HepG2 (cell line): Measurements from ENCODE around the gene DISP2. TPM values are rescaled to one million over a fixed set of nuclear protein-coding genes. Genes with fewer than 3 reads are reported as not detected.

Experiments used
- AGO2 ChIP-seq: fragments of 200-400 bp; formaldehyde crosslinking; optimal IDR thresholded peaks from 2 replicates; pipeline ENCODE3; 2017; ENCODE audit warnings: mild to moderate bottlenecking, low read depth, low read length, moderate library complexity
- CEBPG ChIP-seq: IDR thresholded peaks from 2 replicates; pipeline ENCODE4 v1.6.1; 2016
- CREB1 ChIP-seq, 2 experiments: fragments of 450-650 bp in 1 of 2; IDR thresholded peaks; 2 replicates each; pipeline ENCODE4 v1.6.1; 2016 to 2017; ENCODE audit warnings: control low read depth in 1 of 2, mild to moderate bottlenecking in 1 of 2, missing compliant biosample characterization in 1 of 2, missing genetic modification characterization in 1 of 2
- ETS1 ChIP-seq: sonication (generic); formaldehyde crosslinking; IDR thresholded peaks from 2 replicates; pipeline ENCODE4 v1.4.0; 2020; ENCODE audit warnings: missing genetic modification reagents
- GLI4 ChIP-seq: sonication (generic); formaldehyde crosslinking; IDR thresholded peaks from 2 replicates; pipeline ENCODE4 v1.5.1; 2020; ENCODE audit warnings: missing genetic modification reagents, mild to moderate bottlenecking, moderate library complexity, borderline replicate concordance
- KAT7 ChIP-seq: IDR thresholded peaks from 2 replicates; pipeline ENCODE4 v1.6.1; 2018; ENCODE audit warnings: borderline replicate concordance, missing compliant biosample characterization
- KAT8 ChIP-seq: IDR thresholded peaks from 2 replicates; pipeline ENCODE4 v1.6.1; 2016; ENCODE audit warnings: missing genetic modification reagents, missing compliant biosample characterization
- KDM3A ChIP-seq: IDR thresholded peaks from 2 replicates; pipeline ENCODE4 v1.6.1; 2018; ENCODE audit warnings: low read depth, missing compliant biosample characterization
- MTA3 ChIP-seq: sonication (generic); formaldehyde crosslinking; IDR thresholded peaks from 2 replicates; pipeline ENCODE4 v1.4.0; 2020; ENCODE audit warnings: missing genetic modification reagents
- PAF1 ChIP-seq: IDR thresholded peaks from 2 replicates; pipeline ENCODE4 v1.6.1; 2016; ENCODE audit warnings: missing genetic modification reagents, missing compliant biosample characterization
- PAX8 ChIP-seq: sonication (generic); formaldehyde crosslinking; IDR thresholded peaks from 2 replicates; pipeline ENCODE4 v1.8.0; 2022; ENCODE audit warnings: mild to moderate bottlenecking, missing genetic modification reagents, borderline replicate concordance
- PHF8 ChIP-seq: sonication (generic); formaldehyde crosslinking; IDR thresholded peaks from 2 replicates; pipeline ENCODE4 v1.5.0; 2020; ENCODE audit warnings: missing genetic modification reagents
- REXO4 ChIP-seq: sonication (generic); formaldehyde crosslinking; IDR thresholded peaks from 2 replicates; pipeline ENCODE4 v1.8.0; 2022; ENCODE audit warnings: missing genetic modification reagents, mild to moderate bottlenecking, borderline replicate concordance
- RFX5 ChIP-seq: IDR thresholded peaks from 2 replicates; pipeline ENCODE4 v1.6.1; 2011; ENCODE audit warnings: low read depth, low read length, improper control_type of control experiment
- RFXAP ChIP-seq: sonication (generic); formaldehyde crosslinking; IDR thresholded peaks from 2 replicates; pipeline ENCODE4 v1.4.0; 2020; ENCODE audit warnings: missing genetic modification reagents, borderline replicate concordance
- TBP ChIP-seq: sonication (generic); formaldehyde crosslinking; IDR thresholded peaks from 2 replicates; pipeline ENCODE4 v1.5.0; 2020; ENCODE audit warnings: missing genetic modification reagents
- TP53 ChIP-seq: sonication (generic); formaldehyde crosslinking; conservative IDR thresholded peaks from 2 replicates; pipeline ENCODE4 v1.4.0; 2020; ENCODE audit warnings: missing genetic modification reagents
- TSC22D2 ChIP-seq: sonication (generic); formaldehyde crosslinking; IDR thresholded peaks from 2 replicates; pipeline ENCODE4 v1.5.1; 2020; ENCODE audit warnings: missing genetic modification reagents, mild to moderate bottlenecking, borderline replicate concordance
- ZBTB7B ChIP-seq: sonication (generic); formaldehyde crosslinking; IDR thresholded peaks from 2 replicates; pipeline ENCODE4 v1.4.0; 2020; ENCODE audit warnings: missing genetic modification reagents
- ZBTB8A ChIP-seq: sonication (generic); formaldehyde crosslinking; IDR thresholded peaks from 2 replicates; pipeline ENCODE4 v1.4.0; 2020; ENCODE audit warnings: mild to moderate bottlenecking, low read depth, missing genetic modification reagents, borderline replicate concordance
- ZFP82 ChIP-seq: sonication (generic); formaldehyde crosslinking; IDR thresholded peaks from 2 replicates; pipeline ENCODE4 v1.5.1; 2020; ENCODE audit warnings: mild to moderate bottlenecking, missing genetic modification reagents, borderline replicate concordance
- ZNF230 ChIP-seq: sonication (generic); formaldehyde crosslinking; IDR thresholded peaks from 2 replicates; pipeline ENCODE4 v1.4.0; 2020; ENCODE audit warnings: mild to moderate bottlenecking, missing genetic modification reagents
- ZNF292 ChIP-seq: sonication (generic); formaldehyde crosslinking; IDR thresholded peaks from 2 replicates; pipeline ENCODE4 v1.8.1; 2022; ENCODE audit warnings: mild to moderate bottlenecking, low read depth, missing genetic modification reagents, borderline replicate concordance
- ZNF335 ChIP-seq: sonication (generic); formaldehyde crosslinking; IDR thresholded peaks from 2 replicates; pipeline ENCODE4 v1.4.0; 2020; ENCODE audit warnings: missing genetic modification reagents
- ZNF350 ChIP-seq: sonication (generic); formaldehyde crosslinking; IDR thresholded peaks from 2 replicates; pipeline ENCODE4 v1.4.0; 2020; ENCODE audit warnings: mild to moderate bottlenecking, low read depth, missing genetic modification reagents, borderline replicate concordance
- ZNF383 ChIP-seq: sonication (generic); formaldehyde crosslinking; IDR thresholded peaks from 2 replicates; pipeline ENCODE4 v1.4.0; 2020; ENCODE audit warnings: missing genetic modification reagents, mild to moderate bottlenecking, borderline replicate concordance
- ZNF576 ChIP-seq: sonication (generic); formaldehyde crosslinking; IDR thresholded peaks from 2 replicates; pipeline ENCODE4 v1.4.0; 2020; ENCODE audit warnings: mild to moderate bottlenecking, missing genetic modification reagents
- ZNF800 ChIP-seq: sonication (generic); formaldehyde crosslinking; IDR thresholded peaks from 2 replicates; pipeline ENCODE4 v1.4.0; 2020; ENCODE audit warnings: missing genetic modification reagents
- polyA plus RNA-seq, 8 experiments: library from polyadenylated mRNA; depleted of rRNA in 3 of 8; stranded (reverse) in 7 of 8; unstranded in 1 of 8; fragments of >200 nt; fragmentation: Illumina TruSeq in 4 of 8; extraction: Trizol in 4 of 8; gene quantifications; 2 replicates each; pipeline versions ENCODE4 v1.2.1 to v1.2.3, GENCODE V29; 2011 to 2016; ENCODE audit warnings: low read depth in 4 of 8, missing spikeins in 1 of 8, mixed read lengths in 1 of 8; ENCODE audit not compliant: insufficient read depth in 1 of 8
- total RNA-seq, 5 experiments: library from RNA; depleted of rRNA; stranded (reverse); fragments of >200 nt; fragmentation: Illumina TruSeq; extraction: Trizol; gene quantifications; 2 replicates each; pipeline ENCODE4 v1.2.3, GENCODE V29; 2016; ENCODE audit warnings: low read depth in 1 of 5

The DISP2 gene
- total and polyA plus RNA-seq, 2 of the 13 experiments (the other 11 are each of a cell fraction or from before 2014, with no cell fraction given): 0.09 to 0.32 TPM

- TF ChIP-seq KAT8: peak; percentile 45
- no peak for TF ChIP-seq ZBTB8A (CRISPR knock-in tag)
- TF ChIP-seq ZNF350: peak; percentile 85
- no peak for TF ChIP-seq ZNF383
- TF ChIP-seq RFX5: peak; percentile 46; the same call in 1 of the 2 replicates
- TF ChIP-seq KAT7 (CRISPR knock-in tag): no peak; the same call in 1 of the 2 replicates
- TF ChIP-seq PAX8: peak; percentile 88; the same call in 1 of the 2 replicates
- TF ChIP-seq TBP (CRISPR knock-in tag): no peak
- TF ChIP-seq ZNF800 (CRISPR knock-in tag): no peak
- TF ChIP-seq GLI4 (CRISPR knock-in tag): no peak
- TF ChIP-seq ZFP82 (CRISPR knock-in tag): peak; percentile 67; the same call in 1 of the 2 replicates
- TF ChIP-seq ZNF335 (CRISPR knock-in tag): peak; percentile 52
- peak; percentile 92 for TF ChIP-seq RFXAP (CRISPR knock-in tag)
- TF ChIP-seq ZNF230 (CRISPR knock-in tag): no peak; the same call in 1 of the 2 replicates
- no peak for TF ChIP-seq MTA3 (CRISPR knock-in tag)
- no peak for TF ChIP-seq ETS1 (CRISPR knock-in tag)
- TF ChIP-seq PHF8 (CRISPR knock-in tag): peak; percentile 99
- no peak for TF ChIP-seq ZNF576 (CRISPR knock-in tag)
- no peak for TF ChIP-seq TP53 (CRISPR knock-in tag)
- TF ChIP-seq REXO4 (CRISPR knock-in tag): no peak
- 0 out of 2 replicates have a peak, but pooled peaks have one; percentile 26 for TF ChIP-seq CREB1 (IDR thresholded peaks at IDR 0.05)
- no peak; the same call in none of the 2 replicates for TF ChIP-seq CREB1 (CRISPR knock-in tag; IDR thresholded peaks at IDR 0.05)
- no peak for TF ChIP-seq PAF1
- TF ChIP-seq ZNF292 (CRISPR knock-in tag): 0 out of 2 replicates have a peak, but pooled peaks have one; percentile 49
- TF ChIP-seq KDM3A (CRISPR knock-in tag): 0 out of 2 replicates have a peak, but pooled peaks have one; percentile 52
- TF ChIP-seq ZBTB7B (CRISPR knock-in tag): no peak
- no peak for TF ChIP-seq CEBPG (CRISPR knock-in tag)
- TF ChIP-seq TSC22D2 (CRISPR knock-in tag): peak; percentile 78; the same call in 1 of the 2 replicates
- peak; percentile 71 for TF ChIP-seq AGO2
These were observed 47.7 kb downstream of the DISP2 start, which contains the start of gene IVD (continued) for GRCh38 chr15:40405501-40406381.
